GM06990 (cell line): ENCODE data around the gene KIF26B.

Experiments
- DNase-seq: peaks from one replicate; pipeline ENCODE4 v3.0.0-alpha.2; 2011; ENCODE audit not compliant: insufficient read length; ENCODE audit errors: extremely low read depth
- H3K27me3 ChIP-seq: replicated peaks from 2 replicates; pipeline ENCODE4 v1.6.0; 2011; ENCODE audit warnings: low read length; ENCODE audit not compliant: control insufficient read depth, insufficient read depth
- H3K36me3 ChIP-seq: 2 replicates; pipeline ENCODE4 v1.5.1; 2011; ENCODE audit warnings: low read length; ENCODE audit not compliant: control insufficient read depth, insufficient read depth
- H3K4me3 ChIP-seq: replicated peaks from 2 replicates; pipeline ENCODE4 v1.5.1; 2011; ENCODE audit warnings: low read depth, mild to moderate bottlenecking, control low read depth, low read length
- TF ChIP-seq, protein P1 (sequence below): IDR thresholded peaks from 2 replicates; pipeline ENCODE4 v1.5.1; 2011; ENCODE audit warnings: low read length, control low read depth, mild to moderate bottlenecking, inconsistent platforms; ENCODE audit not compliant: insufficient read depth, poor library complexity, severe bottlenecking

Gene KIF26B

DNA sequence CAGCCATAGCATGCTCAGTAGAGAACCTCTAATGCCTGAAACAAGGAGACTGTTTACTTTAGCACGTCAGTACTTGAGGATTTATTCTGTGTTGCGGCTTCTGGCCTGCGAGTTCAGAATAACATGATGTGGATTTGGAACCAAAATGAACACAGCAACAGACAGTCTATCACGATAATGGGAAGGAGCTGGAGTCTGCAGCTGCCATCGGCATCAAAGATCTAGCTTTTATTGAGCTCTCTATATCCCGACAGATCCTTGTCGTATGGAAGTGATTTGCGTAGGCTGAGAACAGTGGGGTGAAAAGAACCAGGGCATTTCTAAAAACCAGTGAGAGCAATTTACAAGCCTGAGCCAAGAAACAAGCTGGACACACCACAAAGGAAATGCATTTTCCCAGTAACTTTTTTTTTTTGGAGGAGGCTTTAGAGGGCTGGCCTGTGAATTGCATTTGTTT, 294.2 kb downstream of the KIF26B start:
- TF ChIP-seq, protein P1, sequence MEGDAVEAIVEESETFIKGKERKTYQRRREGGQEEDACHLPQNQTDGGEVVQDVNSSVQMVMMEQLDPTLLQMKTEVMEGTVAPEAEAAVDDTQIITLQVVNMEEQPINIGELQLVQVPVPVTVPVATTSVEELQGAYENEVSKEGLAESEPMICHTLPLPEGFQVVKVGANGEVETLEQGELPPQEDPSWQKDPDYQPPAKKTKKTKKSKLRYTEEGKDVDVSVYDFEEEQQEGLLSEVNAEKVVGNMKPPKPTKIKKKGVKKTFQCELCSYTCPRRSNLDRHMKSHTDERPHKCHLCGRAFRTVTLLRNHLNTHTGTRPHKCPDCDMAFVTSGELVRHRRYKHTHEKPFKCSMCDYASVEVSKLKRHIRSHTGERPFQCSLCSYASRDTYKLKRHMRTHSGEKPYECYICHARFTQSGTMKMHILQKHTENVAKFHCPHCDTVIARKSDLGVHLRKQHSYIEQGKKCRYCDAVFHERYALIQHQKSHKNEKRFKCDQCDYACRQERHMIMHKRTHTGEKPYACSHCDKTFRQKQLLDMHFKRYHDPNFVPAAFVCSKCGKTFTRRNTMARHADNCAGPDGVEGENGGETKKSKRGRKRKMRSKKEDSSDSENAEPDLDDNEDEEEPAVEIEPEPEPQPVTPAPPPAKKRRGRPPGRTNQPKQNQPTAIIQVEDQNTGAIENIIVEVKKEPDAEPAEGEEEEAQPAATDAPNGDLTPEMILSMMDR = no peak
- no peaks in the 10 kb centered on the region for H3K36me3 ChIP-seq
- no peak for DNase-seq

DNA sequence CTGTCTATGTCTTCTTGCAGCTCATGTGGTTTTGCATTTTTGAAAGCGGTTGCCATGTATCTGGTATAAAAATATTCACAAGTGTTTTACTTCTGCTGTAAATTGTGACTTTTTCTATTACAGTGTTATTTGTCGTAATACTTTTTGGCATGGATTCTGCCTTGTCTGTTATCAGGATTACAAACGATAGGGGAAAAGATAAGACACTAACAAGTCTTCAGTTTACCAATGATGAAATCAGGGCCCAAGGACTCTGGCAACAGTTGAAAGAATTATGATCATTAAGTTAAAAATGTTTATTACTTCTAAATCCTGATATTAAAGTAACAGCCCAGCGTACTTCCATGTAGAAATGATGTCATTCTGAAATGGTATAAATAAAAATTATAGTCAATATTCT, 298.8 kb downstream of the KIF26B start:
- TF ChIP-seq, protein P1 = no peak
- Histone ChIP-seq H3K36me3 (no peaks in the 10 kb centered on the region), H3K4me3 (no peak overlapping the region), H3K27me3 (no peaks in the 10 kb centered on the region)
- DNase-seq = no peak

More for the DNA sequence above, 294.2 kb downstream of the KIF26B start:
- Histone ChIP-seq H3K4me3 (no peak overlapping the region), H3K27me3 (no peaks in the 10 kb centered on the region)

DNA sequence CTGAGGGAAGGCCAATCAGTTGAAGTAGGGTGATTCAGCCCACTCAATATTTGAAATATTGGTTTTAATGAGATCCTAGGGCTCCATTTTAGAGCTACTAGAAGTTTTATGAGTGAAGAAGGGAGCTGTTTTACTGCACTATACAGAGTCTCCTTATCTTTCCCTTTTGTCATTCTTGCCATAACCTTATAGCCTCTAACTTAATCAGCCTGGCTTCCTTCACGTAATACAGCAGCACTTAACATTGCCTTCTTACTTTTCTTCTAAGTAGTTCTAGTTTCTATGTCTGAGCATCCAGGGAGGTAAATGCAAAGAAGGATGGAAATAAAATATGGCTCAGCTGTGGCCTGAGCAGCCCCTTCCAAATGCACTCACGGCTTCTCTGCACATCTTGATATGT, 299.3 kb downstream of the KIF26B start:
- TF ChIP-seq, protein P1 = no peak
- Histone ChIP-seq H3K36me3 (no peaks in the 10 kb centered on the region), H3K27me3 (no peaks in the 10 kb centered on the region), H3K4me3 (no peak overlapping the region)
- DNase-seq = no peak

DNA sequence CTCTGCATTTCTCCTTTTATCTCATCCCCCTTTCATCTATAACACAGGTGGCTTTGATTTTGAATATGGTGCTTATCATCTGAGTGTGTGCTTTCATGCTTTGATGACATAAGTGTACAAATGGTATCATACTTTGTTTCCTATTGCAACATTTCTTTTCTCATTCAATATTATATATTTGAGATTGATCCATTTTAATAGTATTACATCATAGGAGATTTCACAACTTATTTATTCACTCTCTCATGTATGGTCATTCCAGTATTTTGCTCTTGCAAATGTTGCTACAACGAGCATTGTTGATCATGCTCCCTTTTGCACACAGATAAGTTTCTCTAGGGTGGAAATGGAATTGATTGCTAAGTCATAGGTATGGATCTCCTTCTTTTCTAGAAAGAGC, 302.8 kb downstream of the KIF26B start:
- Histone ChIP-seq H3K4me3 (no peak overlapping the region), H3K27me3 (no peaks in the 10 kb centered on the region), H3K36me3 (no peaks in the 10 kb centered on the region)
- TF ChIP-seq, protein P1 = no peak
- DNase-seq = no peak

DNA sequence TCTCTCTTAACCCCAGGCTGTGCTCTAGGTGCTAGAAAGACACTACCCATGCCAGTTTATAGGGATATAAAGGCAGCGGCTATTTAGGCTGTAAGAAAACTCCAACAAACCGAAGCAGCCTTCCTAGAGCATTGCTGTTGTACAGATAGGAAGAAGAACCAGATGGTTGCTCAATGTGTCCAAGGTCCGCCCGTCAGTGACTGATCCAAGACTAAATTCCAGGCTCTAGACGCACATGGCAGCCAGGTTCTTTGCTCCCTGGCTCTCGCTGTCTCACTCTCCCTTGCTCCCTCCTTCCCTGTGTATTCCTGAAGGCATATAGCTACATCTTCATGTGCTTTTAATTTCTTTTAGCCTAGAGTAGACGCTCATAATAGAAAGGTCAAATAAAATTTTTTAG, 303.4 kb downstream of the KIF26B start:
- TF ChIP-seq, protein P1 = no peak

DNA sequence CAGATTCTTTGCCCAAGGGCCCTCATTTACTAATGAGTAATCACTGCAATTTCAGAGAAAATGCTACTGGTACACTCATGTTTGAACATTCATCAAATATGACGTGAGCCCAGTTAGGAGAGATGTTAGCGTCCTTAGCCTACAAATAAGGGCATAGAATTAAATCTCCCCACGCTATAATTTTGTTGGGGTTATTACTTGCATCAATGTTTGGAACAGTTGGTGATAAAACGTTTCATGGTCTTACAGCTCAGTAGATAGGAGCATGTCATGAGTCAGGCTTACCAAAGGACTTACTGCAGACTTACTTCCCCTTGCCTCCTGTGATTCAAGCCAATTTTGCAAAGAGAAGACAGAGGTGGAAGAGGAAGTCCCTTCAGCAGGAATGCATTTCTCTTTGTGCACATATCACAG, 304.0 kb downstream of the KIF26B start:
- Histone ChIP-seq H3K4me3 (no peak overlapping the region), H3K36me3 (no peaks in the 10 kb centered on the region), H3K27me3 (peaks cover 2% of the 10 kb centered on the region; the same call in 1 of the 2 replicates)
- no peak for DNase-seq
- TF ChIP-seq, protein P1 = no peak

More for the DNA sequence above, 303.4 kb downstream of the KIF26B start:
- Histone ChIP-seq H3K27me3 (peaks cover 2% of the 10 kb centered on the region; the same call in 1 of the 2 replicates), H3K36me3 (no peaks in the 10 kb centered on the region), H3K4me3 (no peak overlapping the region)
- no peak for DNase-seq
